ENCODE measurements around the gene MBOAT1. TPM values are rescaled to one million over a fixed set of nuclear protein-coding genes. Genes with fewer than 3 reads are reported as not detected.

Gene MBOAT1
- total RNA-seq, 1 experiment from 2014 or later = 9.9 TPM

- Histone ChIP-seq H3K4me1 (ENCODE audit: insufficient read depth, low read length) (no peaks in the 10 kb centered on the region), H3K4me2 (ENCODE audit: insufficient read depth, insufficient read length, low read length) (no peak overlapping the region), H3K23me2 (ENCODE audit: insufficient read length, low read depth, low read length, poor library complexity, severe bottlenecking) (no peaks in the 10 kb centered on the region), H3K27ac (ENCODE audit: insufficient read length, low read depth, low read length) (no peak overlapping the region), H3K18ac (ENCODE audit: insufficient read length, low read depth, low read length) (no peak overlapping the region), H4K5ac (ENCODE audit: insufficient read length, low read depth, low read length) (no peak overlapping the region), H3K56ac (ENCODE audit: insufficient read length, low read depth, low read length) (no peak overlapping the region), H4K20me1 (ENCODE audit: control insufficient read depth, insufficient read depth, insufficient read length) (no peaks in the 10 kb centered on the region), H2BK120ac (ENCODE audit: low read depth, low read length, poor library complexity, severe bottlenecking) (no peak overlapping the region), H3K9ac (ENCODE audit: extremely low read depth, insufficient read length, low read length) (no peak overlapping the region), H3T11ph (ENCODE audit: low read length) (no peak overlapping the region), H2BK5ac (ENCODE audit: insufficient read length, low read length) (no peak overlapping the region), H2BK15ac (ENCODE audit: low read depth, low read length) (no peak overlapping the region), H2AFZ (ENCODE audit: low read length) (no peak overlapping the region), H4K8ac (replicated peaks; ENCODE audit: insufficient read length, low read depth, low read length) (no peak overlapping the region), H3K79me2 (ENCODE audit: insufficient read depth, low read length) (no peaks in the 10 kb centered on the region), H3K79me1 (ENCODE audit: insufficient read depth, low read depth, low read length, poor library complexity, severe bottlenecking) (no peaks in the 10 kb centered on the region), H2BK20ac (ENCODE audit: low read depth, low read length, poor library complexity, severe bottlenecking) (no peak overlapping the region), H3K23ac (ENCODE audit: insufficient read length, low read depth, low read length) (no peak overlapping the region), H3K4ac (ENCODE audit: low read depth, low read length) (no peak overlapping the region), H3K27me3 (ENCODE audit: insufficient read depth, low read length) (no peaks in the 10 kb centered on the region), H3K14ac (ENCODE audit: insufficient read depth, low read length) (no peak overlapping the region), H3K9me3 (ENCODE audit: control insufficient read depth, low read depth, low read length) (no peaks in the 10 kb centered on the region), H2AK5ac (ENCODE audit: insufficient read length, low read length) (no peak overlapping the region), H2BK12ac (ENCODE audit: insufficient read length, low read depth, low read length) (no peak overlapping the region), H4K91ac (ENCODE audit: insufficient read length, low read depth, low read length) (no peak overlapping the region)
- no peak for DNase-seq
- no peak for TF ChIP-seq CTCF (conservative IDR thresholded peaks at IDR 0.05)
- Mint-ChIP-seq H3K4me3 (no peak overlapping the region), H3K4me1 (no peaks in the 10 kb centered on the region), H3K27ac (no peak overlapping the region), H3K27me3 (ENCODE audit: low read depth) (no peaks in the 10 kb centered on the region), H3K9me3 (no peaks in the 10 kb centered on the region), H3K36me3 (ENCODE audit: insufficient read depth in 1 of 3, low read depth in 3 of 3) (no peaks in the 10 kb centered on the region)
These were observed 43.2 kb upstream of the MBOAT1 start for GRCh38 chr6:20255428-20255827.
